CD4-positive, alpha-beta T cell treated with Interleukin-15 for 1 hour (primary cell): Measurements from ENCODE around the gene FGF14.

ENCODE experiments used
- DNase-seq: peaks from one replicate; pipeline ENCODE4 v3.0.0-alpha.2; 2020

Gene FGF14

DNA sequence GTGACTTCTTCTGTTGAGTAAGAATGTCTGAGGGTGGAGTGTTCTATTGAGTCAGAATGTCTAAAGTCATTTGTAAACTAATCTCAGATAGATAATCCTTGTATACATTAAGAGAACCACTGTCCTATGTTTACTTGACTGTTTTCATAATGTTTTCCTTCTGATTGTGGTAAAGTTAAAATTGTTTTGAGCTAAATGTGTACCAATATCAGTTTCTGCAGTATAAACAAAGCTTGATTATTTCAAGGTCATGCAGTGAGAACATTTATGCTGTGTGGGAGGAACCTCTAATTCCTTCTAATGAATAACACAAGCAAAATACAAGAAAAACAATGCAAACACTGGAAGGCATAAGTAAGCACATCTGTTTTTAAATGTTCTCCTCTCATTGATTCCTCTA, 434.6 kb downstream of the FGF14 start:
- no peak for DNase-seq

GRCh38 chr13:101965096-101965495, 436.8 kb downstream of the FGF14 start:
- no peak for DNase-seq

GRCh38 chr13:101959016-101959415, 442.8 kb downstream of the FGF14 start:
- DNase-seq = no peak

DNA sequence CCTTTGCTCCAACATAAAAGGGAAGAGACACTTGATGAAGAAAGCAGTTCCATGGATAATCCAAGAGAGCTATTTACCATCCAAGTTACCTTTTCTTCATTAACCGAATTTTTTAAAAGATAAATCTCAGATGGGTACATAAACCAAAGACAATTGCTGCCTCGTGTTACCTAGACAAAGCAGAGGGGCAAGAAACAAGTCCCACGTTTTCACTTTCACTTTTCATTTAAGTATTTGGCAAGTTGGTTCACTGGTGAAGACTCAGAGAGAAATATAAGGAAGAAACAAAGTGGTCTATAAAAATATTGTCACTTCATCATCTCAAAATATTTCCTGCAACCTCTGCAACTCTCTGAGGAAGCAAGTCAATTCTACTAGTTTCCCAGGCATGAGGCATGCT, 446.1 kb downstream of the FGF14 start:
- no peak for DNase-seq

DNA sequence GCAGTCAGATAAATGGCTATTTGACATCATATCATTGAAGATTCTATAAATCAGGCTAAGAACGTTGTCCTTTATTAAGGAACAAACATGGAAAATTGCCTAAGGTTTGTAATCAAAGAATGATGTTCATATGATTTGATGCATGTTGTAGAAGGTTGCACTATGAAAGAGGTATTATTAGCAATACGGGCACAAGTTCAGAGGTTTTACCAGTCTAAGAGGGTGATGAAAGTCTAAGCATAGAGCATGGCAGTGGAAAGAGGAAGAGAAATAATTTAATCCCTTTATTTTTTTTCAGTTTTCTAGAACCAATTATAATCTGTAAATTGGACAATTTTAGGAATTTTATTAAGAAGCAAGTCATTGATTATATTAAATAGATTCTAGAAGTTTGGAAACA, 450.7 kb downstream of the FGF14 start:
- no peak for DNase-seq

- no peak for DNase-seq
Measured at GRCh38 chr13:101949681-101950080, 452.2 kb downstream of the FGF14 start.

DNA sequence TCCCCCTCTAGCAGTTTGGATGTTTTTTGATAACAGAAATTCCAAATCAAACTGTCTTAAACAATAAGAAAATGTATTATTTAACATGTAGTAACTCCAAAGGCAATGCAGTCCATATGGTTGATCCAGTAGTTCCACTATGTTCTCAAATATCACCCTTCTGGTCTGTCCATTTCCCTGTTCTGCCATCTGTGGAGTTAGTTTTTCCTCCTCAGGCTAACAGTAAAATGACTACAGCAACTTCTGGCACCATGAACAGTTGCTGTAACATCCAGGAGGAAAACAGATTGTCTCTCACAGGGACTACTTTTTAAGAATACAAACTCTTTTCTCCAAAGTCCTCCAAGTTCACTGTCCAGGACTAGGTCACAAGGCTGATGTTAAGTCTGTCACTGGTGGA, 455.4 kb downstream of the FGF14 start:
- no peak for DNase-seq

DNA sequence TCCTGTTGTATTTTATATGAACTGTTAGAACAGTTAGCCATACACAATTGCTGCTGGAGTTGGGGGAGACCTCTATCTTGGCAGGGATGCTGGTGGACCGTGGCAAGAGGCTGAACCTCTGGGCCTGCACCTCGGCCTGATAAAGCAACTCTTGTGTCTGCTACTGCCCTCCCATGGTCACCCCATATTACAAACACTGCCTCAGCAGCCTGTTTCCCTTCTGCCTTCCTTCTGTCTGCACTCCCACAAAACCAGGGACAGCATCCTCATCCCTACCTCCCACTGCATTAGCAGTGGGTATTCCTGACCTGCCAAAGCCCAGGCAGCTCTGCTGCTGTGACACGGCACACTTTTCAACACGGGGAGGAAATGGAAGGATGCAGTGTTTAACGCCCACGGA, 456.4 kb downstream of the FGF14 start:
- DNase-seq = no peak

DNA sequence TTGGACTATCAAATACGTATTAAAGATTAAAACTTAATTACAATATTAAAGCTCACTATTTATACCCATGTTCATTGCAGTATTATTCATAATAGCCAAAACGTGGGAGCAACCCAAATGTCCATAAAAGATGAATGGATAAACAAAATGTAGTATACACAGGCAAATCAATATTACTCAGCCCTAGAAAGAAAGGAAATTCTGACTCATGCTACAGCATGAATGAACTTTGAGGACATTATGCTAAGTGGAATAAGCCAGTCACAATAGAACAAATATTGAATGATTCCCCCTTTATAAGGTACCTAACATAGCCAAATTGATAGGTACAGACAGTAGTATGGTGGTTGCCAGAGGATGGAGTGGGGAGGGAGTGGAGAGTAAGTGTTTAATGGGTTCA, 457.3 kb downstream of the FGF14 start:
- DNase-seq = no peak

DNA sequence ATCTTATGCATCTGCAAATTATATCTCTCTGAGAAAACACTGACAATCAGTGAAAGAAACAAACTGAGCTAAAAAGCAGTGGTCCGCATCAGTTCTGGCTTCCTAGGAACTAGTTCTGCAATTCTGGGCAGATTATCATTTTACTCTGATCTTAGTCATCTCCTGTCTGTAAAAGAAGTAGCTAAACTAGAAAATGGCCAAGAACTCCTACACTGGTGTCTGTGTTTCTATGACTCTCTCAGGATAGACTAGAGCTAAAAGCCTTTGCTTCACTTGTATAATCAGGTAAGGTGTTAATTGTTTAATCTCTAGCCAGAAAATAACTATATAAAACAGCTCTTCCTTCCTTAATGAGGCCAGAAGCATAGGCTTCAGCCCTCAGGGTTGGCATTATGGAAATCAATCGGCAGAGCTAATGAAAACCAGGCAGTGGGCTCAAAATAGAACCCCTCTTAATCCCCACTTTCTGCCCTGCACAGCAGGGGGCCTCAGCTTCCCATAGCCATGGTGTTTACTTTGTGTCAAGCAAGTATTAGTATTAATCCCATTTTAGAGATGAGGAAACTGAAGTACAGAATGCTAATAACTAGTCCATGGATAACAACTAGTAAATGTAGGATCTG, 459.2 kb downstream of the FGF14 start:
- no peak for DNase-seq

DNA sequence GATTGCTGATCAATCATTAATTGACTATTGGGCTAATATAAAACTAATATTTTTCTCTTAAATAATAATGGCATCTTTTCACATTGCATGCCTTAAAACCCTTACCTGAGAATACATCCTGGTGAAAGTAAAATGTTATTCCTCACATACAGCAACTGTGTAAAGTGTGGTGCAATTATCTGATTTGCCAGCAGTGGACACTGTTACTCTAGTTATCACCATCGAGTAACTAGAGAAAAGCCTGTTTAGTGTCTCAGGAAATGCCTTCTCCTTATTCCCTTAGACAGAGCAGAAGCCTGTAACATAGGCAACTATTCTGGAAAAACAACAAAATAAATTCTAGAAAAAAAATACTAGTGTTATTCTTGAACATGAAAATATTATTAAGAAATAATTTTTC, 459.8 kb downstream of the FGF14 start:
- DNase-seq = no peak

- DNase-seq = no peak
Measured at GRCh38 chr13:101941095-101941783, 460.6 kb downstream of the FGF14 start.

GRCh38 chr13:101939370-101939769, 462.5 kb downstream of the FGF14 start:
- DNase-seq = no peak

DNA sequence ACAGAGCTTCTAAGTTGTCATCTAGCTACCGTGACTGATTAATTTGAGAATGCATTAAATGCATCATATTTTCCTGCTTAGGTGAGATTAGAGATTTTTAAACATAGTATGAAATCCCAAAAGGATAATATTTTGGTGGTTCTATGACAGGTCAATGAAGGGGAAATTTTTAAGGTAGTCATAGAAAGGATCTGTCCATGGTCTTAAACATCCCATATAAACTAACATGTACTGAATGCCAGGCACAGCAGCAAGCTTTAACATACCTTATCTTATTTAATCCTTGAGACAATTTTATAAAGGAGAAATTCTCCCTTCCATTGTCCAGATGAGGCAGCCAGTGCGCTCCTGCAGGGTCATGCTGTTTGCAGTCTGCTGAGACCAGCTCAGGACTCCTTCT, 466.0 kb downstream of the FGF14 start:
- DNase-seq = no peak

- DNase-seq = no peak
Measured at GRCh38 chr13:101931186-101931585, 470.7 kb downstream of the FGF14 start.

GRCh38 chr13:101930331-101930730, 471.5 kb downstream of the FGF14 start:
- no peak for DNase-seq

DNA sequence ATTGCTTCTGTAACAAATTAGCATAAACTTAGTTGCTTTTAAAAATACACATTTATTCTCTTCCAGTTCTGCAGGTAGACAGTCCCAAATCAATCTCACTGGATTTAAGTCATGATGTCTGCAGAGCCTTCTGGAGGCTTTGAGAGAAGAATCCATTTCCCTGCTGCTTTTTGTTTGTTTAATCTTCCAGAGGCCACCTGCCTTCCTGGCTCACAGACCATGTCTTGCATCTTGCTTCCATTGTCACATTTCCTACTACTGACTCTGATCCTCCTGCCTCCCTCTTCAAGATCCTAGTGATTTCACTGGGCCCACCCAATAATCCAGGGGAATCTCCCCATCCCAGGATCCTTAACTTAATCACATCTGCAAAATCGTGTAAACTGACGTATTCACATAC, 476.1 kb downstream of the FGF14 start:
- no peak for DNase-seq

- no peak for DNase-seq
Measured at GRCh38 chr13:101919541-101920181, 482.2 kb downstream of the FGF14 start.

DNA sequence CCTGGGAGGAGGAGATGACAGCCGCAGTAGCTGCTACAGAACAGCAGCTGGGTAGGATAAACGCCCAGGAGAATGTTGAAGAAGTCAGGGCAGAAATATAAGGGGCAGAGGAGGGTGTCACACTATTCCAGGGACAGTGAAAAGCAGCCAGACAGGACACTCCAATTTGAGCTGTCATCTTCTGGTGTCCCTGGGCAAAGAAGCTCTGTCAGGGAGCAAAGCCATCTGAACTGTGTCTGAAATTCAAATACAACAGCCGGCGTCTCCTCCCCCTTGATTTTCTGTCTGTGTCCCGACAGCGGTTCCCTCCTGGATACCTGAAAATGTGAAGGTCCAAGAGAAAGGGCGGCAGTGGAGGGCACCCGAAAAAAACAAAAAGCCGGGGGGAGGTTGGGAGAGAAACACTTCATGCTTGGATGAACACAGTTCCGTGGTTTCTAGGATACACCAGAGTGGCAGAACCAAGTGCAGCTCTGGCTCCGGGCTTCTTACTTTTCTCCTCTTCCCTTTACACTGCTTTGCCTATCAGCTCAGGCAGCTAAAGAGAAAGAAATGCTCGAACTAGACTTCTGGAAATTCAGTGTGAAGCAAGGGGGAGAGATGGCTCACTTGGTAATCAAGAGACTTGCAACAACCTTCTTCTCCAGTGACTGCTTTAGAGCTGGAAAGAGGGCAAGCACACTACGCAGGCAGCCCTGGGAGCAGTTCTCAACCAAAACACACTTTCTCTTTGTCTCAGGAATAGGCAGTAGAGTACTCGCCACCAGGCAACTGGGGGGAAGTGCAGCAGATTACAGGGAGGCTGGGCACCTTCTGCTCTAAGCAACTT, 483.8 kb downstream of the FGF14 start:
- DNase-seq = no peak

DNA sequence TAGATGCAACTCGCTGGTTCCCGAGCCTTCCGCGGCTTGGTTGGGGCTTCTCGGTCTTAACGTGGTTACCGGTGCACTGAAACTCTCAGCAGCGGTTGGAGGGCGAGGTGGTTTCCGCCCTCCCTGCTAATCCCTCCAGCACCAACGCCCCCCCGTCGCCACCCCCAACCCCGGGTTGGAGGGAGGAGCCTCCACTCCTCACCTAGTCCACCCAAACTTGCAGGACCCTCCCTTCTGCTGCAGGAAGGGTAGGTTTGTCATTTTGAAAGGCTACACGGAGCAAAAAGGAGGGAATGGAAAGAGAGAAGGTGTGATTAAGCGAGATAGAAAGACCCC, 484.4 kb downstream of the FGF14 start:
- no peak for DNase-seq

- DNase-seq = no peak
Measured at GRCh38 chr13:101916775-101917474, 484.9 kb downstream of the FGF14 start.

- no peak for DNase-seq
Measured at GRCh38 chr13:101916108-101916774, 485.6 kb downstream of the FGF14 start.

- DNase-seq = no peak
Measured at GRCh38 chr13:101915755-101916107, 486.1 kb downstream of the FGF14 start.
